Activated CD4-positive, alpha-beta T cell treated with anti-CD3 and anti-CD28 coated beads for 24 hours (primary cell): ENCODE results near the gene ATP6V0B.

Experiments
- DNase-seq, 2 donors: peaks; one replicate each; pipeline ENCODE4 v3.0.0-alpha.2; 2020; ENCODE audit warnings: low read depth in 2 of 2

ATP6V0B gene

GRCh38 chr1:44002606-44003157 lies 27.9 kb downstream of the ATP6V0B start:
- no peak for DNase-seq

- no peak for DNase-seq
These were observed 33.5 kb downstream of the ATP6V0B start for GRCh38 chr1:44008259-44008658.

- no peak for DNase-seq
These were observed 36.2 kb downstream of the ATP6V0B start for GRCh38 chr1:44010935-44011471.

- no peak for DNase-seq
These were observed 37.6 kb downstream of the ATP6V0B start for GRCh38 chr1:44012404-44012803.

- no peak for DNase-seq
These were observed 38.3 kb downstream of the ATP6V0B start for GRCh38 chr1:44012941-44013609.

- DNase-seq: no peak
These were observed 39.2 kb downstream of the ATP6V0B start for GRCh38 chr1:44013949-44014348.

- no peak for DNase-seq
These were observed 39.8 kb downstream of the ATP6V0B start for GRCh38 chr1:44014365-44015104.

- no peak for DNase-seq
These were observed 40.4 kb downstream of the ATP6V0B start for GRCh38 chr1:44015206-44015605.

- DNase-seq: no peak
These were observed 41.5 kb downstream of the ATP6V0B start for GRCh38 chr1:44016041-44016889.

- no peak for DNase-seq
These were observed 42.2 kb downstream of the ATP6V0B start for GRCh38 chr1:44016890-44017400.

GRCh38 chr1:44019466-44019948 lies 44.7 kb downstream of the ATP6V0B start:
- DNase-seq: no peak

- DNase-seq: no peak
These were observed 45.7 kb downstream of the ATP6V0B start for GRCh38 chr1:44020464-44020863.

GRCh38 chr1:44021156-44021555 lies 46.4 kb downstream of the ATP6V0B start:
- DNase-seq: no peak

GRCh38 chr1:44021581-44022321 lies 47.0 kb downstream of the ATP6V0B start:
- DNase-seq: no peak

GRCh38 chr1:44024031-44024902 lies 49.5 kb downstream of the ATP6V0B start:
- DNase-seq: no peak

- no peak for DNase-seq
These were observed 50.3 kb downstream of the ATP6V0B start for GRCh38 chr1:44024903-44025525.

GRCh38 chr1:44025816-44026215 lies 51.1 kb downstream of the ATP6V0B start:
- DNase-seq: no peak

GRCh38 chr1:44027320-44027719 lies 52.6 kb downstream of the ATP6V0B start:
- no peak for DNase-seq
